A673 (cell line): ENCODE measurements around the gene NHLH2. TPM values are rescaled to one million over a fixed set of nuclear protein-coding genes. Genes with fewer than 3 reads are reported as not detected.

Experiments
- BruUV-seq: library from RNA; stranded (reverse); fragments of 400-500 nt; replicated peaks from 2 replicates; lab custom pipeline; 2021; lab: Mats Ljungman, UMichigan
- CTCF ChIA-PET: fragments of 300-600 bp; sonication (Branson Sonifier 250); formaldehyde crosslinking; loops from one replicate; lab custom pipeline; 2022; ENCODE audit warnings: antibody characterized with exemption; lab: Charles Lee
- POLR2A ChIA-PET: fragments of 300-600 bp; sonication (Branson Sonifier 250); formaldehyde crosslinking; loops from one replicate; lab custom pipeline; 2022; ENCODE audit warnings: antibody characterized with exemption; ENCODE audit not compliant: low non-redundant PET; lab: Charles Lee
- DNase-seq: peaks from one replicate; pipeline ENCODE4 v3.0.0-alpha.2; 2015; ENCODE audit warnings: low spot score
- H3K27ac ChIP-seq: fragments of 200-600 bp; sonication (generic); 2 replicates; pipeline ENCODE4 v1.5.1; 2016; ENCODE audit warnings: mixed run types, low read depth, mild to moderate bottlenecking, mixed read lengths, antibody characterized with exemption, low read length; ENCODE audit not compliant: poor library complexity, severe bottlenecking
- H3K27me3 ChIP-seq: fragments of 200-600 bp; sonication (generic); replicated peaks from 2 replicates; pipeline ENCODE4 v1.6.1; 2017; ENCODE audit warnings: mixed run types, low read depth, mild to moderate bottlenecking, mixed read lengths, antibody characterized with exemption, low read length; ENCODE audit not compliant: insufficient read depth, poor library complexity
- H3K36me3 ChIP-seq: fragments of 200-600 bp; sonication (generic); 2 replicates; pipeline ENCODE4 v1.6.1; 2016; ENCODE audit warnings: mixed run types, mild to moderate bottlenecking, mixed read lengths, antibody characterized with exemption, low read length; ENCODE audit not compliant: insufficient read depth, poor library complexity, severe bottlenecking
- H3K4me1 ChIP-seq: fragments of 200-600 bp; sonication (generic); 2 replicates; pipeline ENCODE4 v1.6.1; 2017; ENCODE audit warnings: mixed run types, mild to moderate bottlenecking, mixed read lengths, antibody characterized with exemption, low read length; ENCODE audit not compliant: insufficient read depth, poor library complexity, severe bottlenecking
- H3K4me3 ChIP-seq: fragments of 200-600 bp; sonication (generic); 2 replicates; pipeline ENCODE4 v1.5.1; 2016; ENCODE audit warnings: low read depth, mixed run types, mild to moderate bottlenecking, mixed read lengths, low read length; ENCODE audit not compliant: poor library complexity, severe bottlenecking
- H3K9me3 ChIP-seq: fragments of 200-600 bp; sonication (generic); 2 replicates; pipeline ENCODE4 v1.6.1; 2016; ENCODE audit warnings: mixed run types, low read depth, mild to moderate bottlenecking, mixed read lengths, antibody characterized with exemption, low read length; ENCODE audit not compliant: poor library complexity, severe bottlenecking
- CTCF ChIP-seq: fragments of 300-800, 200-600 bp; sonication (generic); conservative IDR thresholded peaks from 2 replicates; pipeline ENCODE4 v1.5.1; 2017; ENCODE audit warnings: low read depth, mild to moderate bottlenecking, antibody characterized with exemption, low read length, moderate library complexity, mixed read lengths
- EZH2 ChIP-seq: fragments of 200-600 bp; sonication (generic); IDR thresholded peaks from 2 replicates; pipeline ENCODE4 v1.6.1; 2017; ENCODE audit warnings: borderline replicate concordance, low read depth, mild to moderate bottlenecking, mixed read lengths, antibody characterized with exemption, low read length; ENCODE audit not compliant: poor library complexity, severe bottlenecking
- intact Hi-C: fragments of 100-400 bp; cut with micrococcal nuclease; formaldehyde crosslinking; loops from one replicate; pipeline ENCODE4 v1.10.0; 2022; ENCODE audit not compliant: unreplicated experiment
- total RNA-seq: library from RNA; stranded (reverse); gene quantifications from 2 replicates; pipeline ENCODE4 v1.2.3, GENCODE V29; 2021

Gene NHLH2
- total RNA-seq, 1 experiment from 2014 or later, result not detected

- ChIA-PET POLR2A (no interaction called here), CTCF (no interaction called here)
- H3K9me3 ChIP-seq, result no peaks in the 10 kb centered on the region
- H3K4me3 ChIP-seq, result peak overlapping the region; percentile 33
- H3K36me3 ChIP-seq, result no peaks in the 10 kb centered on the region
- TF ChIP-seq EZH2 (no peak), CTCF (no peak)
- H3K27ac ChIP-seq, result no peak overlapping the region
- intact Hi-C loops, result no loop called here
- H3K27me3 ChIP-seq, result peaks cover 22% of the 10 kb centered on the region
- no TSS peak for BruUV-seq
- H3K4me1 ChIP-seq, result peaks cover 3% of the 10 kb centered on the region
- no peak for DNase-seq
Measured at GRCh38 chr1:115828101-115829022, 12.6 kb downstream of the NHLH2 start.

DNA sequence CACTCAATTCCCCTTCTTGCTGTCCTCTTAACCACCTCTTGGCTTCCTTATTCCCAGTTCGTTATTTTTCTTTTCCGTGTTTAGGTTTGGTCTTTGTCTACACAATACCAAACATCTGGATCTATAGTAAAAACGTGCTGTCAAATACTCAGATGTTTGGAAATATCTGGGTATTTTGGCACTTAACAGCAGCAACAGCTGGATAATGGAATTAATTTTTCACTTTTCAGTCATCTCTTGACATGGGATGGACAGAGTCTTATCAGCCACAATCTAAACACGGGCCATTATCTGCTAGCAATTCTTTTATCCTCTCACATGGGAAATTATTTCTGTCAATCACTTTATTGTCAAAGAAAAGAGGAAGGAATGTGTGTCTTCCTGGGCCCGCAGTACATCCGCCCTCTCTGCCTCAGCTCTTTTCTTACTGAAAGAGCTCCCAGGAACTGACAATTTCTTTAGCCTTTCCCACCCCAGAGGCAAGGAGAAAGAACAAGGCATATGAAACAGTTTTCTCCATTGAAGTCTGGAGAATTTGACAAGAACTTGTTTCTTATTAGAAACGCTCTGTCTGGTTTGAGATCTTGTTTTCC, 13.4 kb downstream of the NHLH2 start:
- no peak for DNase-seq
- no TSS peak for BruUV-seq
- H3K4me1 ChIP-seq, result peaks cover 3% of the 10 kb centered on the region
- H3K9me3 ChIP-seq, result no peaks in the 10 kb centered on the region
- CTCF ChIA-PET, result no interaction called here
- intact Hi-C loops, result no loop called here
- H3K36me3 ChIP-seq, result no peaks in the 10 kb centered on the region
- TF ChIP-seq CTCF, result no peak
- no peak for TF ChIP-seq EZH2
- POLR2A ChIA-PET, result no interaction called here
- peaks cover 22% of the 10 kb centered on the region for H3K27me3 ChIP-seq
- H3K27ac ChIP-seq, result no peak overlapping the region
- no peak overlapping the region for H3K4me3 ChIP-seq

DNA sequence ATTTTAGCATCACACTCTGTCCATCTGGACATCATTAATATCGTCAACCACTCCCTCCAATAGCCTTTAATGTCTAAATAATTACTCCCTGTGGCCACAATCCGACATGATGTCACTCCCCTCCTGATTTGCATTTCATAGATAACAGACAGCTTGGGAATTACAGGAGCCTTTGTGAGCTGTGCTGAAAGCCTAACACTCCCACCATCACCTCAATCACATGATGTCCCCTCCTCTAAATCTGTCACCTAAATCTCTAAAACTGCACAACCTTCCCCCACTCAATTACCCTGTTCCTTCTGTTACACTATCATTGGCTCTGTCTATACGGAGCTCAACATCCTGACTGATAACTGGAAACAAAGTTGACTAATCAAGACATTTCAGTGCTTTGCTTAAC, 14.3 kb downstream of the NHLH2 start:
- Histone ChIP-seq H3K27ac (no peak overlapping the region), H3K4me1 (peaks cover 3% of the 10 kb centered on the region), H3K9me3 (no peaks in the 10 kb centered on the region), H3K27me3 (peaks cover 22% of the 10 kb centered on the region), H3K36me3 (no peaks in the 10 kb centered on the region), H3K4me3 (no peak overlapping the region)
- TF ChIP-seq CTCF (no peak), EZH2 (no peak)
- DNase-seq, result no peak
- BruUV-seq, result no TSS peak
- ChIA-PET CTCF (interaction anchor here (0.6 kb wide), 1 partner anchor 120 kb away, joined by 3 read pairs; no protein-coding TSS in a partner anchor), POLR2A (no interaction called here)
- intact Hi-C loops, result no loop called here
